KBM-7 (cell line): ENCODE measurements around the gene LTB.

Source experiments
- DNase-seq: peaks from one replicate; pipeline ENCODE4 v3.0.0-alpha.2; 2015
- in situ Hi-C: fragments of 300-500 bp; cut with MboI; formaldehyde crosslinking; loops from 2 replicates; pipeline ENCODE4 v1.14.3; 2020; ENCODE audit warnings: low sequenced_read_pairs, low pct_unique_long_range_greater_than_20kb, mixed read lengths

Gene LTB

DNA sequence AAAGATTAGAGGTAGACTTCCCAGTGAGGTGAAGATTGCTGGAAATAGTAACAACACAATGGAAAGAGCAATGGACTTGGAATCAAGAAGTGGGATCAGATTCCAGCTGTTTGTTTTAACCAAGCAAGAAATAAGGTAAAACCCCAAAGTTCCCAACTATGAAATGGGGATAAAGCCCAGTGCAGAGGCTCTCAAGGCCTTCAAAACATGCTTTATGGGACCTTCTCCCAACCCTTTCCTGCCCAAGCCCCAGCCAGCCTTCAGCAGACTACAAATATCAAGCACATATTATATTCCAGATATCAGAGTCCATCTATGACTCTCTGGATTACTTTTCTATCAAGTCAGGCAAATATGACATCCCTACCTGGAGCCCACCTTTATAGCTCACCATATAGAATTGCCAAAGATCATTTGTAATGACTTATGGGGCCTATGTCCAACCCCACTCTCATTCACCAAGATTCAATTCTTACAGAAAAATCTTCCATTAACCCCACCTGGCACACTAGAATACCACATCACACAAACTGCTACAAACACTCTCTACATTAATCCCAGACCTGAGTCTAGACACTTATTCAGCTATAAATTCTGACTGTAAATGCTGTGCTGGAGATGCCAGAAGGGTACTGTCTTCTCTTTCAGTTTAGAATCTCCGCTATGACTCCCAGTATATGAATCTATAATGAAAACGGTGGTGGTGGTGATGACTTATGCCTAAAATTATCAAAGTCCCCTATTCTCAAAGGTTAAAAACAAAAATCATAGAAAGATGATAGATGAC is 46.5 kb downstream of the LTB start:
- in situ Hi-C loops = no loop called here
- DNase-seq = no peak

DNA sequence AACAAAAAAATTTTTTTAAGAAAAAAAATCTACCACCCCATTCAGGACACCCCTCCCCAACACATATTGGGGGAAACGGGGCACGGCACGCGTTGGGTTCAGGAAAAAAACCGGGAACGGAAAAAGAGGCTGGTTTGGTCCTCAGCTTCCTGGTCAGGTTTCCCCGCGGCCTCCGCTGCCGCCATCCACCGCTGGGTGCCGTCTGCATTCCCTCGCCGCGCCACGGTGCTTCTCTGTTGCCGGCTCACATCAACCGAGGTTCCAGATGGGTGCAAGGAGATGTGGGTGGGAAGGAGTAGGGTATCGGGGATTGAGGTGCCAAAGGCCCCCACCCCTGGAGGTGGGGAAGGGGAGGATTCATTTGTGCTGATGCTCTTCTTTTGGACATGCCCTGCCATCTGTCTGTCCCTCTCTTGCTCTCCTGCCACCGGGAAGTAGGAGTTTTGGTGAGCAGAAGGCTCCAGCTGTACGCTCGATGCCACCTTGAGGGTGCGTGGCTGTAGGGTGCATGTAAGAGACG is 47.6 kb downstream of the LTB start:
- in situ Hi-C loops = no loop called here
- DNase-seq = no peak

DNA sequence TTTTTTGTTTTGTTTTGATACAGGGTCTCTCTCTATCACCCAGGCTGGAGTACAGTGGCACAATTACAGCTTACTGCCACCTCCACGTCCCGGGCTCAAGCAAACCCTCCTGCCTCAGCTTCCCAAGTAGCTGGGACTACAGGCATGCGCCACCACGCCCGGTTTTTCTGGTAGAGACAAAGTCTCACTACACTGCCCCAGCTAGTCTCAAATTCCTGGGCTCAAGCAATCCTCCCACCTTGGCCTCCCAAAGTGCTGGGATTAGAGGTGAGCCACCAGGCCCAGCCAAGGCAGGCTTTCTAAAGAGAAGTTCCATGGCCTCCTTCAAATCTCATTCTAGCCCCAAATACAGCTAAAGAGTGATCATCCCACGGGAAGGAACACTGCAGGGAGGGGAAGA is 48.2 kb downstream of the LTB start:
- in situ Hi-C loops = no loop called here
- DNase-seq = no peak

DNA sequence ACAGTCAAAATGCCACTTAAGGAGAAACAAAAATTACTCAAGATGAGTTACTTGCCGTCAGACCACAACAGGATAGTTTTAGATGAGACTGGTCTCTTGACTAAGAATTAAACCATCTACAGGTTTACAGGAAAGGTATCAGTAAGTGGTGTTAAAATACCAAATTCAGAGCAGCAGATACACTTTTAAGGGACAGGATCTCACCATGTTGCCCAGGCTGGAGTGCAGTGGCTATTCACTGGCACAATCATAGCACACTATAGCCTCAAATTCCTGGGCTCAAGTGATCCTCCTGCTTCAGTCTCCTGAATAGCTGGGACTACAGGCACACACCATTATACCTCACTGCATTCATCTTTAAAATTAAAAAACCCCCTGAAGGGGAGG is 48.8 kb downstream of the LTB start:
- no peak for DNase-seq
- in situ Hi-C loops = no loop called here

DNA sequence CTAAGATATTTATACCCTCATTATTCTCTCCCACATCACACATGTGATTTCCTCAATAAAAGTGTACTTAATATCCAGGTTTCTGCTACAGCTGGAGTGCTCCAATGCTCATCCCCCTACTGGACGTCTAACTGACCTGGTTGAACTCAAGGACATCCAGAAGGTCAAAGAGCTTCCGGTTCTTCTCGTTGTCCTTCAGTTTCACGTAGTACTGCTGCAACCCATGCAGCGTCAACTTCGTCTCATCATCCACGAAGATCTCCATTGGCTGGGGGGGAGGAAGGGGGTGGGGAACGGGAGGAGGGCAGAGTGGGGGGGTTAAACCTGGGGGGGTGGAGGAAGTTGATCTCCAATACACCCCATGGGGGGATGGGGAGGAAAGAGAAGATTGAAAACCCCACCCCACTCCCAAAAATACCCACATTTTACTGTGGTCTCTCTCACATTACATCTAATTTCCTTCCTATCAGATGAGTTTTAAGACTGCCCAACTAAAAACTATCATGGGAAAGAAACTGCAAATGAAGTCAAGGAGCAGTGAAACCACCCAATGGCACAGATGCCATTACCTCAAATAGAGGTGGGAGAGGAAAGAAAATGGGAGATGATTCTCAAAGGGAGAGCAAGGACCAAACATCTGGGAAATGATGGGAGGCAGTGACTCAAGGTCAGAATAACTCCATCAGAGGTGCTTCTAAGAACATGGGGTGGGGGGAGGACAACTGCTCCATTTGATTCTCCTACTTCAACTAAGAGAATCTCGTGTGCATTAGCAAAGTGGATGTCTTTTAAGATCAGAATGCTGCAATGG is 49.4 kb downstream of the LTB start:
- DNase-seq = no peak
- in situ Hi-C loops = no loop called here

DNA sequence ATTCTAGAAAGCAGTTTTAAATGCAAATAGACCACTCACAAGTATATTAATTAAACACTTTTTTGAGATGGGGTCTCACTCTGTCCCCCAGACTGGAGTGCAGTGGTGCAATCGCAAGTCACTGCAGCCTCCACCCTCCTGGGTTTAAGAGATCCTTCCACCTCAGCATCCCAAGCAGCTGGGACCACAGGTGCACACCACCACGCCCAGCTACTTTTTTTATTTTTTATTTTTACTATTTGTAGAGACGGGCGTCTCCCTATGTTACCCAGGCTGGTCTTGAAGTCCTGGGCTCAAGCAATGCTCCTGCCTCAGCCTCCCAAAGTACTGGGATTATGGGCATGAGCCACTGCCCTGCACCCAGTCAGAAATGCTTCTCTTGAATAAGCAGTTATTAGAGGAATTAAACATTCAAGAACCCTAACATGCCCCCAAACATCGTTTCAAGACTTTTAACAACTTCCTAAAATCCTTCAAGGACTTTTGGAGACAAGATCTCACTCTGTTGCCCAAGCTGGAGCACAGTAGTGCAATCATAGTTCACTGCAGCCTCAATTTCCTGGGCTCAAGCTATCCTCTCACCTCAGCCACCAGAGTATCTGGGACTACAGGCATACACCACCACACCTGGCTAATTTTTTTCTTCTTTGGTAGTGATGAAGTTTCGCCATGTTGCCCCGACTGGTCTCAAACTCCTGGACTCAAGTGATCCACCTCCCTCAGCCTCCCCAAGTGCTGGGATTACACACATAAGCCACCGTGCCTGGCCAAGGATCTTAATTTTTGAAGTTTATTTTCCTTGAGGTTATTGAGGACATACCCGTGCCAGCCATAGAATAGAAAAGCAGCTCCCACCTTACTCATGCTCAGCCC is 50.2 kb downstream of the LTB start:
- in situ Hi-C loops = no loop called here
- no peak for DNase-seq

DNA sequence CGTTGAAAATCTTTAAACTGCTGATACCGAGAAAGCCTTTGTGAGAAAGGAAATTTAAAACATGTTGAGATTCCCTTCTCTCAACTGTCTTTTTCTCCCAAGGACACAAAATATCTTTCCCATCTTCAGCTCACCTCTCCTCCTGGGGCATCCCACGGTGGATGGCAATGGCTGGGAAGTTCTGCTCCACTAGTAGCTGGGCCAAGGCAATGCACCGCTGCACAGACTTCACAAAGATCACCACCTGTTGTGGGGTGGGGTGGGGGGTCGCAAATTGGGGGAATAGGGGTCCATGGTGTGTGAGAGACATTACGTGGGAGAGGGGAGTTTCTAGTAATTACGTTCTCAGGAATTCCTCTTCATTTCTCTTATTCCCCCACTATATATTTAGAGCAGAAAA is 51.1 kb downstream of the LTB start:
- in situ Hi-C loops = no loop called here
- DNase-seq = no peak

DNA sequence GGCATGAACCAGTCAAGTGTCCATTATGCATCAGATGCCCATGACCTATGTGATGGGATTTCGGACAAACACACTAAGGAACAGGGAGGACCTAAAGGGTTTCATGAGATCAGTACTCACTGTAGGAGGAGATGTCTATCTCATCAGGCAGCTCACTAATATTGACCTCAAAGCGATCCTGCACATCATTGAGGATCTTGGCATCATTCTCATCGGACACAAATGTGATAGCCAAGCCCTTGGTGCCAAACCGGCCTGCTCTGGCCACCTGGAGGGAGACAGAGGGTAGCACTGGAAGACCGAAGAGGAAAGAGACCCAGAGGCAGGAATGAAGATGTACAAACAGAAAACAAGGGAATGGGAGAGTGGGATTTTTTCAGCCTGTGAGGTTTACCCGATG is 51.6 kb downstream of the LTB start:
- in situ Hi-C loops = no loop called here
- no peak for DNase-seq
